Thyroid gland (tissue), 4 donors: Measurements from ENCODE around the gene SLC35B2.

Source experiments
- CTCF ChIP-seq, 6 experiments: fragments of 200-600 bp in 3 of 6; fragments of 450-650 bp in 3 of 6; sonication (generic) in 3 of 6; IDR thresholded peaks; one replicate each; pipeline ENCODE4 v1.5.1; 2016 to 2019; ENCODE audit warnings: antibody characterized with exemption in 6 of 6, mild to moderate bottlenecking in 2 of 6, inconsistent platforms in 1 of 6, moderate library complexity in 1 of 6
- POLR2A ChIP-seq, 2 donors: fragments of 450-650 bp; IDR thresholded peaks; one replicate each; pipeline ENCODE4 v1.6.1; 2017; ENCODE audit warnings: antibody characterized with exemption in 2 of 2, mild to moderate bottlenecking in 2 of 2, moderate library complexity in 1 of 2

- TF ChIP-seq POLR2A (IDR thresholded peaks at IDR 0.05) (no peak), CTCF (IDR thresholded peaks at IDR 0.05) (no peak)
Measured at GRCh38 chr6:44230034-44230675, 27.2 kb downstream of the SLC35B2 start.
